HUES64 (cell line): ENCODE measurements around the gene ATP9B.

ENCODE experiments used
- H3K27ac ChIP-seq: 2 replicates; pipeline ENCODE4 v1.7.0; 2013; ENCODE audit warnings: low read depth, low read length, inconsistent platforms
- H3K27me3 ChIP-seq: 2 replicates; pipeline ENCODE4 v1.6.1; 2013; ENCODE audit warnings: mild to moderate bottlenecking, low read length; ENCODE audit not compliant: insufficient read depth
- H3K36me3 ChIP-seq: 2 replicates; pipeline ENCODE4 v1.6.1; 2013; ENCODE audit warnings: mild to moderate bottlenecking, low read length; ENCODE audit not compliant: insufficient read depth
- H3K4me1 ChIP-seq: 2 replicates; pipeline ENCODE4 v1.6.1; 2013; ENCODE audit warnings: mild to moderate bottlenecking, low read length, moderate library complexity; ENCODE audit not compliant: insufficient read depth
- H3K4me3 ChIP-seq: 2 replicates; pipeline ENCODE4 v1.5.1; 2013; ENCODE audit warnings: mild to moderate bottlenecking, low read length, moderate library complexity
- H3K9ac ChIP-seq: 2 replicates; pipeline ENCODE4 v1.6.1; 2013; ENCODE audit warnings: mild to moderate bottlenecking, low read depth, low read length
- H3K9me3 ChIP-seq: 2 replicates; pipeline ENCODE4 v1.6.1; 2013; ENCODE audit warnings: low read depth, low read length; ENCODE audit not compliant: insufficient read depth
- WGBS: fragments of 150-250, 120-280 bp; methylation state at CpG from one replicate; pipeline ENCODE4 v1.1.7; 2013; ENCODE audit warnings: missing lambda C conversion rate; 5-methylcytosine and 5-hydroxymethylcytosine counted together

ATP9B gene

DNA sequence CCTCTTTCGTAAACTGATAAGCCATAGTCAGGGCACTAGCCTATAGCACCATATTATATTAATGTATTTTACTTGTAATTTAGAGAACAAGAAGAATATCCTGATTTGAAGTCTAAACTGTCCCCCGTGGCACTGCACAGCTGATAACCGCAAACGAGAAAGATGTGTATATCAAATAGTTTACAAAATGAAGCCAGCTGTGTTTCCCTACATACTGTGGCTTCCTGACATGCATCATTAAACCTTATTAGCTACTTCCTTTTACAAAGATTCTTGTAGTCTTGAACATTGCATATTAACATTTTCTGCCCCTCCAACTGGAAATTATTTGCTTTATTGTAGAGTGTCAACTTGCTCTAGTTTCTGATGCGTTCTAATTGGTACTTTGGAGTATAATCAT, 173.1 kb downstream of the ATP9B start:
- no peak overlapping the region for H3K4me3 ChIP-seq
- WGBS, result 94% methylated on average over 5 of the region's 5 CpGs
- H3K27ac ChIP-seq, result no peak overlapping the region
- H3K4me1 ChIP-seq, result 0 out of 2 replicates have a peak, but pooled peaks cover 7% of the 10 kb centered on the region
- H3K9me3 ChIP-seq, result no peaks in the 10 kb centered on the region
- no peak overlapping the region for H3K9ac ChIP-seq
- H3K27me3 ChIP-seq, result no peaks in the 10 kb centered on the region
- H3K36me3 ChIP-seq, result no peaks in the 10 kb centered on the region

DNA sequence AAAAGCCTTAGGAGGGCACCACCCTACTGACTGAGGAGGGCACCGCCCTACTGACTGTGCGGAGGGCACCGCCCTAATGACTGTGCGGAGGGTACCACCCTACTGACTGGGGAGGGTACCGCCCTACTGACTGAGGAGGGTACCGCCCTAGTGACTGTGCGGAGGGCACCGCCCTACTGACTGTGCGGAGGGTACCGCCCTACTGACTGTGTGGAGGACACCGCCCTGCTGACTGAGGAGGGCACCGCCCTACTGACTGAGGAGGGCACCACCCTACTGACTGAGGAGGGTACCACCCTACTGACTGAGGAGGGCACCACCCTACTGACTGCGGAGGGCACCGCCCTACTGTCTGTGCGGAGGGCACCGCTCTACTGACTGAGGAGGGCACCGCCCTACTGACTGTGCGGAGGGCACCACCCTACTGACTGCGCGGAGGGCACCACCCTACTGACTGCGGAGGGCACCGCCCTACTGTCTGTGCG, 176.4 kb downstream of the ATP9B start:
- Histone ChIP-seq H3K27me3 (no peaks in the 10 kb centered on the region), H3K27ac (no peak overlapping the region), H3K9ac (no peak overlapping the region), H3K4me3 (no peak overlapping the region), H3K9me3 (no peaks in the 10 kb centered on the region), H3K36me3 (no peaks in the 10 kb centered on the region), H3K4me1 (peaks cover 8% of the 10 kb centered on the region)
- WGBS, result 94% methylated on average over 23 of the region's 23 CpGs

DNA sequence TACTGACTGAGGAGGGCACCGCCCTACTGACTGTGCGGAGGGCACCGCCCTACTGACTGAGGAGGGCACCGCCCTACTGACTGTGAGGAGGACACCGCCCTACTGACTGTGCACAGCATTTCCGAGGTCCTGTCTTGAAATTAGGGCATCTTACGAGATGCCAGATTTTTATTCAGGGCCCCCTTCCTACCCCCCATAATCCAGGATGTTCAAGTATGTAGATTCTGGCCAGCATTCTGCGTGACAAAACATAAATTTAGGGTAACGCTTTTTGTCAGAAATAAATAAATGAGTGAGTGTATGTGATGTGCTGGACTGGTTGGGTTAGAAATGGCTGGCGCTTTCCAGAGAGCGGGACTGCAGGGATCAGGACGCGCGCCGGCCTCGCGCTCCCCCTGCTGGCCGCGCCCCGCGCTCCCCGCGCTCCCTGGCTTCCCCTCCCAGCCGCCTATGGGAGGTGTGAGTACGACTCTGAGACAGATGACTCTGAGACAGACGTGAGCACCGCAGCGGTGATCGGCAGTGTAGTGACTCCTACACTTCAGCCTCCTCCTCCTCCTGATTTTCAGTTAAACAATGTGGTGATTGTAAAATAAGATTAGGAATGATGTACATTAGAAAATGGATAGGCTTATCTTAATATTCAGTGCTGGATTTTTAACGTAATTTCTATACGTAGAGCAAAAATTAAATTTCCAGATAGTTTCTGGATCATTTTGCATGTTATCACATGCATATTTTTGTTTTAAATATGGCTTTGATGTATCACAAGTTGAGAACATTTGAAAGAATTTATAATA, 177.3 kb downstream of the ATP9B start:
- peaks cover 9% of the 10 kb centered on the region for H3K4me1 ChIP-seq
- no peaks in the 10 kb centered on the region for H3K9me3 ChIP-seq
- 35% methylated on average over 26 of the region's 31 CpGs for WGBS
- no peaks in the 10 kb centered on the region for H3K36me3 ChIP-seq
- H3K27me3 ChIP-seq, result no peaks in the 10 kb centered on the region
- no peak overlapping the region for H3K27ac ChIP-seq
- H3K4me3 ChIP-seq, result no peak overlapping the region
- no peak overlapping the region for H3K9ac ChIP-seq

DNA sequence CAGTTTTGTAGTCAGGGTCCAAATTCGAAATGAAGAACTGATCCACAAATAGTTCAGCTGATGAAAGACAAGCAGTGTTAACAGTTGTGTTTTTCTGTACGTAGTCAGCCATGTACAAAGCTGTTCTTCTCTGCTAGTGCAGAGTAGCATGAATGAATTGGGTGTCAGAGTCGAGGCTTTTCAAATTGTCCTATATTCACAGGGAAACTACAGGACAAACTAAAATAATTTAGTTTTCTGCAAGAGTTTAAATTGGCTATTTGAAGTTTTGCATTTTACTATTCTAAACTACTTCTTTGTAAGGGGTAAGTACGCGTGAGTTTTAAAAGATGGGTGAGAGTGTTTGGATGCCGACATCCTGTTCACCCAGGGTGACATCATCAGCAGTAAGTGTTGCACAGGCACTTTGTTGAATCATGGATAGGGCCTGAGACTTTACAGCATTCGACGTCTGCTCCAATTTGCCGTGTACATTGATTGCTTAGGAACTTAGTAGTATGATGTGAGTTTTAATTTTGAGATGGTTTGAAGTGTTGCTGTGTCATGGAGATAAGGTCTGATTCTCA, 179.4 kb downstream of the ATP9B start:
- H3K36me3 ChIP-seq, result no peaks in the 10 kb centered on the region
- no peaks in the 10 kb centered on the region for H3K27me3 ChIP-seq
- H3K9me3 ChIP-seq, result no peaks in the 10 kb centered on the region
- 92% methylated on average over 9 of the region's 9 CpGs for WGBS
- H3K4me3 ChIP-seq, result no peak overlapping the region
- no peak overlapping the region for H3K9ac ChIP-seq
- no peak overlapping the region for H3K27ac ChIP-seq
- peaks cover 9% of the 10 kb centered on the region for H3K4me1 ChIP-seq

DNA sequence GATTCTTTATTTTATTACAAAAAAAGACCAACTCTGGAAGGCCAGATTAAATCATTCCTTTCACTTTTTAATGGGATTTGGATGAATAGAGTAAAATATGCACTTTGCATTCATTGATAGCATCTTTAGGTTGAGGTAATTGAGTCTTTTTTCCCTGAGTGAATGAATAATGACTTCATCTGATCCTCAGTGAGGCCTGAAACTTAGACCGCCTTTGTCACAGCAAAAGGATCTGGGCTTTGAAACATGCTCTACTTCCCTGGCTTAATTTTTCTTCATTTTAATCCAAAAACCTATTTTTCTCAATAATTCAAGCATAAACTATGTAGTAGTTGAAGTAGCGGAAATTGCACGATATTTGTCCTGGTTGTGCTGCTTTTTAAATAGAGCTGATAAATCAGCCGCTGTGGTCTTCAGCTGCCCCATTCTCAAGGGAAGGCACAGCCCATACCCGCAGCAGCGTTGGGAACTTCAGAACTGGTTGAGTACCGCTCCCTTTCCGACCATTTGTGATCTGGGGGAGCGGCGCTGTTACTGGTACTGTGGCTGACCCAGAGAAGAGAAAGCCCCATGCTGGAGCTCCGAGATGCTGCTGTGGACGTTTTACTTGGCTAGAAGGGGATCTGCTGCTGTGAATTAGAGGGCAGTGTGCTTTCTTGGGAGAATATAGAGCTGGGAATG, 181.2 kb downstream of the ATP9B start:
- Histone ChIP-seq H3K36me3 (no peaks in the 10 kb centered on the region), H3K27me3 (no peaks in the 10 kb centered on the region), H3K4me3 (no peak overlapping the region), H3K27ac (no peak overlapping the region), H3K9ac (no peak overlapping the region), H3K9me3 (no peaks in the 10 kb centered on the region), H3K4me1 (peaks cover 9% of the 10 kb centered on the region)
- 92% methylated on average over 12 of the region's 12 CpGs for WGBS

DNA sequence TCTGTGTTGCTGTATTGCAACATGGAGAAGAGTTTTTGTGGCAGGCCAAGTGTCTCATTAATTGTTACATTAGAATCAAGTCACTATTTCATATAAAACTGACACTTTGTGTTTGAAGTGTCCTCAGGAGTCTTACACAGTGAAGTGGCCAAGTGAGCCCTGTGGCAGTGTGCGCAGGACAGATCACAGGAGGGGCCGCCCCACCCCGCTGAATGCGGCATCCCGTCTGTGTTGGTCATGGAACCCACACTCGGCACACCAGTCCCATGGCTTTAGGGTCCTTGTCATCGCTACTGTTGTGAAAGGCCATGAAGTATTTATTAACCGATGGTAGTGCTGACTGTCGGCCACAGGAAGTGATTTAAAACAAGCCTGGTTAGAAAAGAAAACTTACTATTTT, 181.8 kb downstream of the ATP9B start:
- H3K27ac ChIP-seq, result no peak overlapping the region
- no peaks in the 10 kb centered on the region for H3K27me3 ChIP-seq
- H3K4me1 ChIP-seq, result peaks cover 9% of the 10 kb centered on the region
- no peaks in the 10 kb centered on the region for H3K36me3 ChIP-seq
- H3K9me3 ChIP-seq, result no peaks in the 10 kb centered on the region
- WGBS, result 98% methylated on average over 9 of the region's 9 CpGs
- no peak overlapping the region for H3K4me3 ChIP-seq
- H3K9ac ChIP-seq, result no peak overlapping the region

DNA sequence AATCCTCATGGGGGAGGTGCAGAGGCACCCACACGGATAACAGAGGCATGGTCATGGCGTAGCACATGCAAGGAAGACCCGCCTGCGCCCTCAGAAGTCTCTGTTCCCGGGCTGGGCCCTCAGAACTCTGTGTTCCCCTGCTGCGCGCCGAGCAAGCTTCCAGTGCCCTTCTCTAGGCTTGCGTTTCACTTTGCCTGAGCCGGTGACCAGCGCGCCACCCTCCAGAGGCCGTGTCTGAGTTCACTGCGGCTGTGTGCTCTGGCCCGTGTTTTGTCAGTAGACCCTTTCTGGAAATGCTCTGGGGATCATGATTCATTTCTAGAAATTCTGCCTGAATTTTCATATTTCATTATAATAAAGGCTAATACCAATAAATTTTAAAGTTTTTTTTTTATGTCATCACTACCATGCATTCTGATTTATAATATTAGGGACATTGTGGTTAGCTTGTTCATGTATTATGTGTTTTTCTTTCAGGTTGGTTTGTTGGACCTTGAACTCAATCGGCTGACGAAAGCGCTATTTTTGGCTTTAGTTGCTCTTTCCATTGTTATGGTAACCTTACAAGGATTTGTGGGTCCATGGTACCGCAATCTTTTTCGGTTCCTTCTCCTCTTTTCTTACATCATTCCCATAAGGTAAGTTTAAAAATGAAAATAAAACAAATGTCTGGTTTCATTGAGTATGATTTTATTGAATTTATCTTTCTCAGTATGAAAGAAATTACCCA, 183.9 kb downstream of the ATP9B start:
- WGBS, result 94% methylated on average over 18 of the region's 20 CpGs

DNA sequence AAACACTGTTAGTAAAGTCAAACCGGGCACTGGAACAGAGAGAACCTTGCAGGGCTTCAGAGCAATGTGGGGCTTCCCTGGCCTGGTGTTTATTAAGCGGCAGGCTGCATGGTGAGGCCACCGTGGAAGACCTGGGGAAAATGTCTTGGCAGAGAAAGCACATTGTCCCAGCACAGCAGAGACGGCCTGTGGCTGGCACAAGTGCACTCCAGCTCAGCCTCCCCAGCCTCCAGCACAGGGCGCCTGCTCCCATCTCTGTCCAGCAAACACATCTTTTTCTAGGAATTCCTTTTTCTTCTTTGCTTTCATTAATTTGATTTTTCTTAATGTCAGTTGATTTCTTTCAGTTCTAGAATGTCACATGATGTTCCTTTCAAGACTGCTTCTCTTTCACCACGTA, 188.3 kb downstream of the ATP9B start:
- Histone ChIP-seq H3K9me3 (no peaks in the 10 kb centered on the region), H3K36me3 (no peaks in the 10 kb centered on the region), H3K4me3 (no peak overlapping the region), H3K9ac (no peak overlapping the region), H3K4me1 (no peaks in the 10 kb centered on the region), H3K27me3 (no peaks in the 10 kb centered on the region), H3K27ac (no peak overlapping the region)
- WGBS, result 95% methylated on average over 6 of the region's 6 CpGs

More for the DNA sequence above, 183.9 kb downstream of the ATP9B start:
- Histone ChIP-seq H3K4me1 (peaks cover 6% of the 10 kb centered on the region), H3K36me3 (no peaks in the 10 kb centered on the region), H3K27me3 (no peaks in the 10 kb centered on the region), H3K9me3 (no peaks in the 10 kb centered on the region), H3K9ac (no peak overlapping the region), H3K27ac (no peak overlapping the region), H3K4me3 (no peak overlapping the region)

DNA sequence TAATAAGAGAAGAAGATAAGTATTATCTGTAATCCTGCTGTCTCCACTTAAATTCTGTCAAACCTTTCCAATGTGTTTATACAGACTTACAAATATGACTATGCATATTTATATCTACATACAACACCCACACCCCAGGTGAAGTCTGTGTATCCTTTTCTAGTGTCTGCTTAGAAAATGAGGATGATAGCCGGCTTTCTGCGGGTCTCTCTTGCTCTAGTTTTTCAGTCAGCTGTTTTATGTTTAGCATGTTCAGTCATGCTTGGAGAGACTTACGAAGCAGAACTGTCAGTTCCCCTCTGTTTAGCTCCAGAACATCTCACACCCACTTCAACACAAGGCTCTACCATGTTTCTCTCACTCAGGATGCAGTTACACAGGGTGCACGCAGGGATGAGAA, 189.3 kb downstream of the ATP9B start:
- H3K27me3 ChIP-seq, result no peaks in the 10 kb centered on the region
- H3K4me1 ChIP-seq, result no peaks in the 10 kb centered on the region
- WGBS, result 99% methylated on average over 4 of the region's 4 CpGs
- H3K9ac ChIP-seq, result no peak overlapping the region
- no peaks in the 10 kb centered on the region for H3K36me3 ChIP-seq
- H3K4me3 ChIP-seq, result no peak overlapping the region
- H3K27ac ChIP-seq, result no peak overlapping the region
- no peaks in the 10 kb centered on the region for H3K9me3 ChIP-seq

DNA sequence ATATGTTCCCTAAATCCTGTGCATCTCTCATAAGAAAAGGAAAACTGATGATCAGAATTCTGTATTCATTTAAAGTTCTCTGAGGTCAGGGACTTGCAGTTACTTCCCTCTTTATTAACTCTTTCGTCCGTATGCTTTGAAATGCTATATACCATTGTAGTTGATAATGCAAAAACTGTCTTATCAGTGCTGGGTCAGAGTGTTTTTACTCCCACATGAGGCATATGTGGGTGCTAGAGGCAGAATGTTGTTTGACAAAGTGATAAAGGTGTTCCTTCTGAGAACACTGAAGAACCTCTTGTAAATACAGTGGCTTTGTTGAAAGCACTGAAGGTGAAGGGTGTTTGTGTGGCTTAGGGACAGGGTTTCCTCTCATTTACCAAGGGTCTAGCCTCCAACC, 190.0 kb downstream of the ATP9B start:
- H3K36me3 ChIP-seq, result no peaks in the 10 kb centered on the region
- no peak overlapping the region for H3K4me3 ChIP-seq
- H3K27ac ChIP-seq, result no peak overlapping the region
- no peak overlapping the region for H3K9ac ChIP-seq
- 100% methylated on average over 2 of the region's 2 CpGs for WGBS
- H3K4me1 ChIP-seq, result no peaks in the 10 kb centered on the region
- H3K9me3 ChIP-seq, result no peaks in the 10 kb centered on the region
- H3K27me3 ChIP-seq, result no peaks in the 10 kb centered on the region

DNA sequence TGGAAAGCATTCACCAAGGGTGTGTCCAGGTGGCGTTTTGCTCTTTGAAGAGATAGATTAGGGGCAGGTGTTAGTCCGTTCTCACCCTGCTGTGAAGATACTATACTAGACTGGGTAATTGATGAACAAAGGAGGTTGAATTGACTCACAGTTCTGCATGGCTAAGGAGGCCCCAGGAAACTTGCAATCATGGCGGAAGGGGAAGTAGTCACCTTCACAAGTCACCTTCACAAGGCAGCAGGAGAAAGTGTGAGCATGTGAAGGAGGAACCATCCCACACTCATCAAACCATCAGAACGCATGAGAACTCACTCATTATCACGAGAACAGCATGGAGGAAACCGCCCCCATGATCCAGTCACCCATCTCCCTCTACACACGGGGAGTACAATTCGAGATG, 190.8 kb downstream of the ATP9B start:
- 94% methylated on average over 8 of the region's 8 CpGs for WGBS
- H3K9me3 ChIP-seq, result peaks cover 4% of the 10 kb centered on the region; the same call in 1 of the 2 replicates
- H3K9ac ChIP-seq, result no peak overlapping the region
- no peaks in the 10 kb centered on the region for H3K36me3 ChIP-seq
- no peaks in the 10 kb centered on the region for H3K4me1 ChIP-seq
- no peaks in the 10 kb centered on the region for H3K27me3 ChIP-seq
- no peak overlapping the region for H3K4me3 ChIP-seq
- no peak overlapping the region for H3K27ac ChIP-seq
